SH-SY5Y (cell line): ENCODE data around the gene WFIKKN1.

Experiments used
- GATA2 ChIP-seq: IDR thresholded peaks from 2 replicates; pipeline ENCODE4 v1.6.1; 2011; ENCODE audit warnings: mild to moderate bottlenecking, low read depth, low read length
- GATA3 ChIP-seq: IDR thresholded peaks from 2 replicates; pipeline ENCODE4 v1.6.1; 2011; ENCODE audit warnings: low read depth, mild to moderate bottlenecking, low read length, moderate library complexity

Gene WFIKKN1

GRCh38 chr16:590815-591200 lies 40.0 kb upstream of the WFIKKN1 start:
- TF ChIP-seq GATA2 (no peak), GATA3 (no peak)

- no peak for TF ChIP-seq GATA3
- TF ChIP-seq GATA2 = no peak
Observed at GRCh38 chr16:591231-591630, 39.6 kb upstream of the WFIKKN1 start.

- TF ChIP-seq GATA2 (no peak), GATA3 (no peak)
Observed at GRCh38 chr16:591892-592517, 38.8 kb upstream of the WFIKKN1 start.

GRCh38 chr16:592518-593306 lies 38.1 kb upstream of the WFIKKN1 start:
- TF ChIP-seq GATA2 (no peak), GATA3 (no peak)

- TF ChIP-seq GATA3 (no peak), GATA2 (no peak)
Observed at GRCh38 chr16:593406-593805, 37.4 kb upstream of the WFIKKN1 start.

- TF ChIP-seq GATA3 (no peak), GATA2 (no peak)
Observed at GRCh38 chr16:593807-594206, 37.0 kb upstream of the WFIKKN1 start.

- no peak for TF ChIP-seq GATA2
- no peak for TF ChIP-seq GATA3
Observed at GRCh38 chr16:595094-595528, 35.7 kb upstream of the WFIKKN1 start.

- TF ChIP-seq GATA2 (no peak), GATA3 (no peak)
Observed at GRCh38 chr16:595942-596735, 34.6 kb upstream of the WFIKKN1 start.

- TF ChIP-seq GATA3 = no peak
- no peak for TF ChIP-seq GATA2
Observed at GRCh38 chr16:596736-597060, 34.1 kb upstream of the WFIKKN1 start.

GRCh38 chr16:598823-599739 lies 31.7 kb upstream of the WFIKKN1 start:
- TF ChIP-seq GATA2 = no peak
- TF ChIP-seq GATA3 = no peak

GRCh38 chr16:600781-601180 lies 30.0 kb upstream of the WFIKKN1 start:
- no peak for TF ChIP-seq GATA3
- TF ChIP-seq GATA2 = no peak

- TF ChIP-seq GATA3 (no peak), GATA2 (no peak)
Observed at GRCh38 chr16:603933-604332, 26.9 kb upstream of the WFIKKN1 start.

- TF ChIP-seq GATA2 = no peak
- TF ChIP-seq GATA3 = no peak
Observed at GRCh38 chr16:606656-607307, 24.0 kb upstream of the WFIKKN1 start.

GRCh38 chr16:608019-608418 lies 22.8 kb upstream of the WFIKKN1 start:
- no peak for TF ChIP-seq GATA2
- TF ChIP-seq GATA3 = no peak
